GM10847 (cell line): ENCODE results near the gene RASAL1.

ENCODE experiments used
- POLR2A ChIP-seq: IDR thresholded peaks from 2 replicates; pipeline ENCODE4 v1.6.1; 2011; ENCODE audit not compliant: insufficient read length; ENCODE audit errors: extremely low read depth

The RASAL1 gene

DNA sequence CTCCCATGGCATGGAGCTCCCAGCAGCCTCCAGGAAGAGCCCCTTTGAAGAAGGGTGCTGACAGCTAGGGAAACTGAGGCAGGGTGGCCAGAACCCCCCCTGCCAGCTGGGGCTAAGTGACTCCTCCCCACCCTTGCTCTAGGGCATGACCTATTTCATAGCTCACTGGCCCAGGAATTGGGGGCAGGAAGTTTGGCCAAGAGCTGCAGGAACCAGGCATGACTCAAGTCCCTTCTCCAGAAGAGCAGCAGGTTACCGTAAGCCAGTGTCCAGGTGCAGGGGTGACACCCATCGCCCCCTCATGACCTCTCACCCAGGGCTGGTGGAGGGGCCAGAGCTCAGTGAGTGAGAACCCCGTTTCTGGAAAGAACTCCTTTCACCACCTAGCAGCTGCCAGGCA, 1.9 kb downstream of the RASAL1 start:
- no peak for TF ChIP-seq POLR2A

DNA sequence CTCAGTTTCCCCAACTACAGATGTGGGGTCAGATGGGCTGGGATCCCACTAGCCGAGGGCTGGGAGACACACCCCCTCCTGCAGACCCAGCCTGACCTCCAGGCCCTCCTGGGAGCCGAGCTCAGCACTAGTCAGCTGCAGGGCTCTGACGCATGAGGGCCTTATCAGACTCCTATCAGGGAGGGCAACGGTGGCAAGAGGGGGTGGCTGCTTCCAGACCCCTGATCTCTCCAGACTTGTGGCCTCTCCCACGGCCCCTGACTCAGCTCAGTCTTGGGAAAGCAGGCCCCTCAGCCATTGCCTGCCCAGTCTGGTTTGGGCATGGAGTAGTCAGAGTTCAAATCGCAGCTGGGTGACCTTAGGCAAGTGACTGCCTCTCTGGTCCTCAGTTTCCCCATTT, 2.5 kb downstream of the RASAL1 start:
- no peak for TF ChIP-seq POLR2A

DNA sequence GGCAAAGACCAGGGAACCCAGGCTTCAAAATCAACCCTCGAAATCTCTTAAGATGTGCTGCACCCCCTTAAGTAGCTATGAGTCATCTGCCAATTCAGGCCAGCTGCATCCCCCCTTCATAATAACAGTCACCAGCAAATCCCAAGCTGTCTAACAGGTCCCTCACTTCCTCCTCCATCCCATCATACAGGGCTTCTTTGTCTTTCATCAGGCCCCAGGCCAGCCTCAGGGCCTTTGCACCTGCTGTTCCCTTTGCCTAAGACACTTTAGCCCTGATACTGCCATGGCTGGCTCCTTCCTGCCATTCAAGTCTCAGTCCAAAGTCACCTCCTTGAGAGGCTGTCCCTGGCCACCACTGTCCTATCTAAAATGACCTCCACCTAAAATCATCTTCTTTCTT, 4.0 kb downstream of the RASAL1 start:
- TF ChIP-seq POLR2A: no peak

DNA sequence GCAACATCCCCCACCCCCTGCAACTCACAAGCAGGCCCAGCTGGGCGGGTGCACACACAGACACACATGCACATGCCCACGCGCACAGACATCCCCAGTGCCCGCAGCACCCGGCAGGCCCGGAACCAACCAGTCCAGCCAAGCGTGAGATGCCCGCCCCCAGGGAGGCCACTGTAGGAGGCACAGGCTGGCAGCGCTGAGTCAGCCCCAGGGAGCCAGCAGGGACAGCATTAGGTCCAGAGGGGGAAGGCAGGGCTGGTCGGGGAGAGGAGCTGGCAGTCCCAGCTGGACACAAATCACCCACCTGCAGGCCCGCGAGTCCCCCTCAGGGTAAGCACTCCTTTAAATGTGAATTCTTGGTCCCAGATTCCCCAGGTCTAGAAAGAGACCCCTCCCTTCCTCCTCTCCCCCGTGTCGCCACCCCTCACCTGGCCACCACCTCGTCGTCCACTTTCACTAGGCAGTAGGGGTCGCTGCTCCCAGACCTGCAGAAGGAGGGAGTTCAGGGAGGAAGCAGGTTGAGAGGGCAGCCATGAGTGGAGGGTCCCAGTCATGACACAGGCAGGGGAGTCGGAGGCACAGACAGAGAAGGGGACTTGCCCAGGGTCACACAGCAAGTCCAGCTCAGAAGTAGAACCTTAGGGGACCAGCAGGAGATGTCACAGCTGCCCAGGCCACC, 5.0 kb downstream of the RASAL1 start:
- no peak for TF ChIP-seq POLR2A

DNA sequence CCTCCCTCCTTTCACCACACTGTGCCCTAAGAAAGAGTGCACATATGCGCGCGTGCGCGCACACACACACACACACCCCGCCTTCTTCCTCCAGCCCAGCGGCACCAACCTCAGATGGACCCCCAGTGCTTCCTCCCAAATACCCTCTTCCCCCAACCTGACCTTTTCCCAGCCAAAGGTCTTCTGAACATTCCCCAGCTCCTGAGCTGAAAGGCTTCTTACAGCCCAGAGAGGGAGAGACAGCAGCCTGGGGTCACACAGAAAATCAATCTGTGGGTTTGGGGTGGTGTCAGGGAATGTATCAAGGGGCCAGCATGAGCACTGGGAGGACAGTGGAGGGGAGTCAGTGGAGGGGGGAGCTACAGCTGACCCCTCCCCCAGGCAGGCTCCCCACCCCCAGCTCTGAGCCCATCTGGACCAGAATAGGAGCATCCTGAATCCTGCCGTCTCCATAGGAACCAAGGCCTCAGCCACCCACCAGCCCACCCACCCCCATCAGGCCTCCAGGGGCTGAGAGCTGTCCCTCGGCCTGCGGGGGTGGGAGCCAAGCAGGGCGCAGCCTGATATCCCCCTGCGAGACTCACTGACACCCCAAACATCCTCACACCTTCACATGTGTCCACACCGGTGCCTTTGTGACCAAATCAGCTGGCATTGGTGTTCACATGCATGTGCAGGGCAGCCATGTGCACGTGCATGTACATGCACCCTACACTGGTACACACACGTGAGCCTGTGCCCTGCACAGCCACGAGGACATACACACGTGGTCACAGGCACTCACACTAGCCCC, 5.7 kb downstream of the RASAL1 start:
- TF ChIP-seq POLR2A: no peak

DNA sequence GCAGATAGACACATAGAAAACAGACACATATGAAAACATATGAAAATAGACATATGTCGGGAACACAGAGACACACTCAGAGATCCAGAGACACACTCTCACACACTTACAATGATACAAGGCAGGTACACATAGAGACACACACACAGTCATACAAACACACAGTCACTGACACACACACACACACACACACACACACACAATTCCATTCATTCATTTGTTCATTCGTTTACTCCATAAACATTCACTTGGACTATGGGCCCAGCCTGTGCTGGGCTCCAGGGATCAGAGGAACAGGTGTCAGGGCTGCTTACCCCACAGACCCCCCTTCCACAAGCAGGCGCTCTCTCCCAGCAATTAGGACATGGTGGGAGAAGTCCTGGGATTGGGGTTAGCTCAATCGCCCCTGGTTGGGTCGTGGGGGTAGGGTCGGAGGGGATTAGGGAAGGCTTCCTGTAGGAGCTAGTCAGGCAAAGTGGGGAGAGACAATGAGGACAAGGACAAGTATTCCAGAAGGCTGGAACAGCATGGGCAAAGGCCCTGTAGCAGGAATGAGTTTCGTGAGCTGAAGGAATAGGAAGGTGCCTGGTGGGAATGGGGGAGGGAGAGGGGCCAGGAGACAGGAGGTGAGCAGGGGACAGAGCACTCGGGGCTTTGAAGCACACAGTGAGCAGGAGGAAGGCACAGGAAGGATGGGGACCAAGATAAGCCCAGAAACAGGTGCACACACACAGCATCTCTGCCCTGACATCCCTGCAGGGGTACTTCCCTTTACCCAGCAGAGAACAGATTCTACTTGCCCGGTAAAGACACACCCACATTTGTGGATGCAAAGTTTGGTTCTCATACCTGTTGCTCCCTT, 6.5 kb downstream of the RASAL1 start:
- TF ChIP-seq POLR2A: no peak

DNA sequence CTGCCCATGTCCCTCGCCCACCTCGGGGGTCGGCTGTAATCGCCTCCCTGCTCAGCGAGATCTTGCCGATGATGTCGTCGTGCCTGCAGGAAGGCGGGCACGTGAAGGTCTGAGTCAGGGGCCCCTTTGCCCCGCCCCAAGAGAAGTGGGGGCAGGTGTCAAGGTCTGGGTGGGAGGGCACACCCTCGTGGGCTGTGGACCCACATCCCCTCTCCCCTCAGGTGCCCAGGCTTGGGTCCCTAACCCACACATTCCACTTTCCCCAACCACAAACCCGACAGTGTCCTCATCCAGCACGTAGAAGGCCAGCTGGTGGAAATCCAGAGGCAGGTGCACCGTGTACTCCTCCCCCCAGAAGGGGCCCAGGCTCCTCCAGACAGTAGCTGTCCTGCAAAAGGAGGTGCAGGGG, 7.8 kb downstream of the RASAL1 start:
- no peak for TF ChIP-seq POLR2A

DNA sequence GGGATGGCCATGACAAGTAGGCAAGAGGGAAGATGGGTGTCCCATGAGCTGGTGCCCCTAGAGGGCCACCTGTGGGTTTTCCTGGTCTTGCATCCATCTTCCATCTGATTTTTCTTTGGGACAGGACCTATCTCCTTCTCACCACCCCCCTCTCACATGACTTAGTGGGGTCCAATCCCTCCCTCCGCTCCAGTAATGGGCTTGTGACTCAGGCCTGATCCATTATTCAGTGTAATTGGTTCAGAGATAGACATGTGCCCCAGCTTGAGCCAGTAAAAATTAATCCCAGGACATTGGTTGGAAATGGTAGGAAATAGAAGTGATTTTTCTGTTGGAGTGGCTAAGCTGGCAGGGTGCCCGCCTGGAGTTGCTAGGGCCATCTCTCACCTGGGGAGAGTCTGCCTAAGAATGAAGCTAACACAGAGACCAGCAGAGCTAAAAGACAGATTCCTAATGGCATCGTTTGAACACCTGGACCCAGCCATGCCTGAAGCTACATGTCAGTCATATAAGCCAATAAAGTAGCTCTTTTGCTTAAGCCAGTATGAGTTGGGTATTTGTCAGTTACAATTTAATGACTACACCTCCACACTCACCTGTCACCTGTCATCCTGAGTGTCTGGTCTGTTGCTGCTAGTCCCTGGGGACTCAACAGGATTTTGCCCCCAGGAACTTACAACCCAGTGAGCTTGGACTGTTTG, 14.7 kb downstream of the RASAL1 start:
- no peak for TF ChIP-seq POLR2A

DNA sequence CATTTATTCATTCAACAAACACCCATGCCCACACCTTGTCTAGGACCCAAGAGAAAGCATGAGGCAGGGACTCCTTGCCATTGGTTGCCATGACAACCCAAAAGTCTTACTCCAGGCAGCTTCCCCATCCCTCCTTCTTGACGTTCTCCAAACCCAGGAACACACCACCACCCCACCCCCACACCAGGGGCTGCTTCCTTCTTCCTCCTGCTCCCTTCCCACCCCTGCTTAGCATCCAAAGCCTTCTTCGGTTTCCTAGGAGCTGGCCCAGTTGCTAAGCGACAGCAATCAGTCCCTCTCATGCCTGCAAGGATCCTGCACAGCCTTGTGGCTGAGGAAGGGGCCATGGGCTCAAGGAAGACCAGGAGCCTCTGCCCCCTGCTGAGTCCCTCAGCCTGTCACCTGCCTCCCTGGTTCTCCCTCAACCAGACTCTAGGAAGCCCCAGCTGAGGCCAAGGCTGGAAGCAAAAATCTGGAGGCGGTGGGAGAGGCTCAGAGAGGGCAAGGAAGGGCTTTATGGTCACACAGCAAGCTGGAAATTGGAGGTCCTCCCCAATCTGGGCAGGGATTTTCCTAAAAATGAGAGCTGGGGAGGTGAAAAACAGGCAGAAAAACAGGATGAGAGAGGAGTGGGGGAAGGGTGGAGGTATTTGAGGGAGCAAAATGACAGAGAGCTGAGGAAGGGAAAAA, 15.4 kb downstream of the RASAL1 start:
- TF ChIP-seq POLR2A: no peak

DNA sequence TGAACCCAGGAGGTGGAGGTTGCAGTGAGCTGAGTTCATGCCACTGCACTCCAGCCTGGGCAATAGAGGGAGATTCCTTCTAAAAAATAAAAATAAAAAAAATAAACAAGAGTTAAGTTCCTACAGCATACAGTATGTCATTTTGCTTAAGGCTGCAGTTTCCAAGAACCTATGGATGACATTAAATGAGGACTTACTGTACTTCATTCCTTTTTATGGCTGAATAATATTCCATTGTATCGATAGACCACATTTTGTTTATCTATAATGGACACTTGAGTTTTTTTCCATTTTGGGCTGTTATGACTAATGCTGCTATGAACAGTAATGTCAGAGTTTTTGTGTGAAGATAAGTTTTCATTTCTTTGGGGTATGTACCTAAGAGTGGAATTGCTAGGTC, 17.4 kb downstream of the RASAL1 start:
- no peak for TF ChIP-seq POLR2A

DNA sequence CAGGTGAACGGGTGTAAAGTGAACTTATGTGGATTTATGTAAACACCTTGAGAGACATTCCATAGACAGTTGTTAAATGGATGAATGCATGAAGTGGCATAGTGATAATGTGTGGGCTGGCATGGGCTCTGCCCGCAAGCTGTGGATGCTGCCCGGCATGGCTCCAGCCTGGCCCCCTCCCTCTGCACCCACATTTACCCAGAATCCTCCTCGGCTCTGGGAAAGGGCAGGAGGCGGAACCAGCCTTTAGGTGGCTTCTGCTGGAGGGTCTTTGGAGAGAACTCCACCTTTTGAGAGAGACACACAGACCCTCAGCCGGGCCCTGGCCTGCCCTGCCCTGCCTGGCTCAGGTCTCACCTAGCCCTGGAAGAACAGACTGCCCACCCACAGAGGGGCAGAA, 18.7 kb downstream of the RASAL1 start:
- TF ChIP-seq POLR2A: no peak

DNA sequence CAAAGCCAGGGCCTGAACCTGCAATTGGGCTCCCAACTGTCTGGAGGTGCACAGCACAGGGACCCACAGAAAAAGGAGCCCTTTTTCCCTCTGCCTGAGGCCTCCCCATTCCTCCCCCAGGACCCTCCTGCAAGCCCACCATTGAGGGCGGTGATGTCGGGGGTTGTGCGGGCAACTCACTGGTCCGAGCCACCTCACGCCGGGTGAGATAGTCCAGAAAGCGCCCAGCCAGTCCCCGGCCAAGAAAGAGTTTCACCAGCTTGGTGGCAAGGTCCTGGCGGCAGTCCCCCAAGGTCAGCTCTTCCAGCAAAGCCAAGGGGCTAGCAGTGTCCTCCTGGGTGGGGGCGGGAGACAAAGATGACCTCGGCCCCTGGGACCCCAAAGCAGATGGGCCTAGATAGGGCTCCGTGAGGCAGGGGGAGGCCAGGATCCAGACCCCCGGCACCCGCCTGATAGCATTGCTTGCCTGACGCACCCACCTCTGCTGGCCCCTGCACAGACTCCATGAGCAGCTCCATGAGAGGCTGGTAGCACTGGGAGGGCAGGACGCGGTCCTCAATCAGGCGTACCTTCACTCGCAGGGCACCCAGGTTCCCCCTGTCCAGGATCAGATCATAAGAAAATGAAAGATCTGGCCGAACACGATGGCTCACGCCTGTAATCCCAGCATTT, 20.0 kb downstream of the RASAL1 start:
- no peak for TF ChIP-seq POLR2A

DNA sequence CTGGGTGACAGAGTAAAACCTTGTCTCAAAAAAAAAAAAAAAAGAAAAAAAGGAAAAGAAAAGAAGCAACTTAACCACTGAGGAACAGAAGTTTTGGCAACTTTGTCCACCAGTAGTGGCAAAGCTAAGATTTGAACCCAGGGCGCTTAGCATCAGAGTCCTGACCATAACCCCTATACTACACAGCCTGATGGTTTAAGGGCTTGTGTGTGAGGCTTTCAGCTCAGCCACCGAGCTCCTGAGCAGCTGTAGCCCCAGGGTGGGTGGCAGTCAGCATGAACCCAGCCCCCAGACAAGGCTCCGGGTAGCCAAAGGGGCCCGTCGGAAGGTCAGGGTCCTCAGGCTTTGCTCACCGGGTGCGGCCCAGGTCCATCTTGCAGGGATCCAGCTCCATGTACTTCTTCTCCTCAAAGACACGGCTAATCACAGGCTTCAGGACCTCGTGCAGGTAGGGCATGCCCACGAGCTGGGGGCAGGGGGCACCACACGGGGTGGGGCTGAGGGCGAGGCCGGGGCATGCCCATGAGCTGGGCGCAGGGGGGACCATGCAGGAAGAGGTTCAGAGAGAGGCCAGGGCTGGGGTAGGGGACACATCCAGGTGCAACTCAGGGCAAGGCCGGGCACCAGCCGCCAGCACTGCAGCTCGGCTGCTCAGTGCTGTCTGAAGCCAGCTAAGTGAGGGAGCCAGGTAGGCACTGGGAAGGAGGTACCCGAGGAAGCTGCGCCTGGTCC, 20.9 kb downstream of the RASAL1 start:
- no peak for TF ChIP-seq POLR2A
